WI38 (cell line): Measurements from ENCODE around the gene BCL2L15.

ENCODE experiments used
- H3K4me3 ChIP-seq: 2 replicates; pipeline ENCODE4 v1.5.1; 2011; ENCODE audit warnings: low read depth, mild to moderate bottlenecking, control low read depth, low read length
- CTCF ChIP-seq: IDR thresholded peaks from 2 replicates; pipeline ENCODE4 v1.5.1; 2012; ENCODE audit warnings: low read depth, mild to moderate bottlenecking, control low read depth, low read length

Gene BCL2L15

GRCh38 chr1:113868387-113869083 is 18.8 kb downstream of the BCL2L15 start:
- no peak overlapping the region for H3K4me3 ChIP-seq
- no peak for TF ChIP-seq CTCF

GRCh38 chr1:113861641-113862040 is 25.7 kb downstream of the BCL2L15 start:
- H3K4me3 ChIP-seq = no peak overlapping the region
- no peak for TF ChIP-seq CTCF

- TF ChIP-seq CTCF = no peak
Measured at GRCh38 chr1:113860891-113861290, 26.5 kb downstream of the BCL2L15 start.

GRCh38 chr1:113859478-113860175 is 27.8 kb downstream of the BCL2L15 start:
- TF ChIP-seq CTCF = no peak
- H3K4me3 ChIP-seq = no peak overlapping the region

More at GRCh38 chr1:113860891-113861290, 26.5 kb downstream of the BCL2L15 start:
- H3K4me3 ChIP-seq = peak overlapping the region; percentile 23

GRCh38 chr1:113858982-113859381 is 28.4 kb downstream of the BCL2L15 start:
- H3K4me3 ChIP-seq = no peak overlapping the region
- no peak for TF ChIP-seq CTCF

- no peak overlapping the region for H3K4me3 ChIP-seq
- TF ChIP-seq CTCF = no peak
Measured at GRCh38 chr1:113858418-113858817, 29.0 kb downstream of the BCL2L15 start.

GRCh38 chr1:113857776-113858175 is 29.6 kb downstream of the BCL2L15 start:
- H3K4me3 ChIP-seq = no peak overlapping the region
- no peak for TF ChIP-seq CTCF
